GM18907 (cell line): Measurements from ENCODE around the gene POMC.
"Not testable (repeated sequence)": the region's sequence is repeated elsewhere in the genome, so short reads cannot be mapped to it uniquely, and the experiment has no call there.

Source experiments
- ATAC-seq: cut with Tn5 transposase; IDR thresholded peaks from one replicate; pipeline ENCODE4 v1.9.1; 2021; ENCODE audit warnings: mild to moderate bottlenecking, moderate library complexity; ENCODE audit not compliant: unreplicated experiment

POMC gene

DNA sequence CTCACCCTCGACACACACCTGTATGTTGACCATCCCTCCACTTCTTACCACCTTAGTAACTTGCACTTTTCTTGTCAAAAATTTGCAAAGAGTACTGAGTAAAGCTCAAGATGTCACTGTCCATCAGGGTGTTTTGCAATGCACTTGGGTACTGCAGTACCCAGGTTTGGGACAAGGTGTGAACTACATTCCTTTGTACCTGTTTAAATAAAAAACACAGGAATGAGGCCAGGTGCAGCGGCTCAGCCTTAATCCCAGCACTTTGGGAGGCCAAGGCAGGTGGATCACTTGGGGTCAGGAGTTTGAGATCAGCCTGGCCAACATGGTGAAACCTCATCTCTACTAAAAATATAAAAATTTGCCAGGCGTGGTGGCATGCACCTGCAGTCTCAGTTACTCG is 27.8 kb downstream of the POMC start:
- ATAC-seq, result not testable (repeated sequence)

DNA sequence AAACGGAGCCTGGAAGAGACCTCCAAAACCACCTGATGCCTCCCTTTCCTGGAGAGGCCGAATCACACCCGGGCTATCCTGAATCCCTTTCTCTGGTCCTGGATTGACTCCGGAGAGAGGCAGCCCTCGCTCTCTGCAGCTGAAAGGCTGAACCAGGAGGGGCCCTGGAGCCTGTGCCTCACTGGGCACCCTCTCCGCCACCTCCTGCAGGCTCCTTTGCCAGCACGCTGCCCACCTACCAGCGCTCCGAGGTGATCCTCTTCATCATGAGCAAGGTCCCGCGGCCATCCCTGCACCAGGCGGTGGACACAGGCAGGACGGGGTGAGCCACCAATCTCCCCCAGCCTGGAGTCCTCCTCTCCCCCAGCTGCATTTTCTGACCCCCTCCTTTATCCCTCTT is 35.7 kb downstream of the POMC start:
- ATAC-seq, result no peak

DNA sequence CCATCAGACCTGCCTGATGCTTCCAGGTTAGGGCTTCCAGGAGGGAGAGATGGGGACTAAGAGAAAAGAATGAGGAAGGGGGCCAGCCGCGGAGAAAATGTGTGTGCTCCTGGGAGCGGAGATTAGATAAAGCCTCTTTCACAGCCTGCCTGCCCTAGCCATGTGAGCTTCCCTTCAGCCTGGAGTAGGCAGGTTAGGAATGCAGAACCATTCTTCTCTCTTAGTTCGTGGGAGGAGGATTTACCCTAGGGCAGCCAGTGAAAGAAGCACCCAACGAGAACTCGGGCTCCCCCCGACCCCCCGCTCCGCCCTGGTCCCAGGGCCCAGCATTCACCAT is 36.1 kb downstream of the POMC start:
- ATAC-seq, result no peak

DNA sequence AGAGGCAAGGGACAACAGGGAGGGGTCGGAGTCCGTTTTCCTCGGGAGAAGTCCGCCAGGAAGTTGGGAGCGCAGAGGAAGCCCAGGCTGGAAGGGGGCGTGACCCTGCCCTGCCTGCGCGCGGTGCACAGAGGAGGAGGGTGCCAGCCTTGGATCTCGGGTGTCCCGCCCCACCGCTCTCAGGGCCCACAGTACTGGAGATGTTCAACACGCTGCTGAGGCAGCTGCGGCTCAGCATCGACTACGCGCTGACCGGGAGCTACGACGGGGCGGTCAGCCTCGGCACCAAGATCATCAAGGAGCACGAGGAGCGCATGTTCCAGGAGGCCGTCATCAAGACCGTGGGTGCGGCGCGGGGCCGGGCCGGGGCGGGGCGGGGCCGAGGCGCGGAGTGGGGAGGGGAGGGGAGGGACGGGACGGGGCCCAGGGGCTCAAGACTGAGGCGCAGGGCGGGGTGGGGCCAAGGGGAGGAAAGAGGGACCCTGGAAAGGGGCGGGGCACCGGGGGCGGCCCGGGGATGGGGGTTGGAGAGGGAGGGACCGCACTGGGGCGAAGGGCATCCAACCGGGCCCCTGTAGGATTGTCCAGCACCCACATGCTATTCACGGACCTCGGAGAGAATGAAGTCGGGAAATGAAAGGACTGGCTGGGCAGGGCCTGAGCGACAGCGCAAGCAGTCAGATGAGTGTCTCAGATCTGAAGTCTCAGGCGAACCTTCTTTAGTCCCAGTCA is 36.6 kb downstream of the POMC start:
- ATAC-seq, result no peak

DNA sequence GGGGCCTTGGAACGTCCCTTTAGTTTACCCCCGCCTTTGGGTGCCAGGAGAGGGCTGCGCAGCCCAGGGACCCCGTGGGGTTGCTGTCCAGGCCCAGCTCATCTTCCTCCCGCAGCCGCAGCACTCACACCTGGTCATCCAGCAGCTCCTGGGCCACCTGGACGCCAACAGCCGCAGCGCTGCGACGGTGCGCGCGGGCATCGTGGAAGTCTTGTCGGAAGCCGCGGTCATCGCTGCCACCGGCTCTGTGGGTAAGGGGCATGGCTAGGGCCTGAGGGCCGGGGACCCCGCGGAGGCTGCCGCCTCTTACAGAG is 37.2 kb downstream of the POMC start:
- ATAC-seq, result no peak

DNA sequence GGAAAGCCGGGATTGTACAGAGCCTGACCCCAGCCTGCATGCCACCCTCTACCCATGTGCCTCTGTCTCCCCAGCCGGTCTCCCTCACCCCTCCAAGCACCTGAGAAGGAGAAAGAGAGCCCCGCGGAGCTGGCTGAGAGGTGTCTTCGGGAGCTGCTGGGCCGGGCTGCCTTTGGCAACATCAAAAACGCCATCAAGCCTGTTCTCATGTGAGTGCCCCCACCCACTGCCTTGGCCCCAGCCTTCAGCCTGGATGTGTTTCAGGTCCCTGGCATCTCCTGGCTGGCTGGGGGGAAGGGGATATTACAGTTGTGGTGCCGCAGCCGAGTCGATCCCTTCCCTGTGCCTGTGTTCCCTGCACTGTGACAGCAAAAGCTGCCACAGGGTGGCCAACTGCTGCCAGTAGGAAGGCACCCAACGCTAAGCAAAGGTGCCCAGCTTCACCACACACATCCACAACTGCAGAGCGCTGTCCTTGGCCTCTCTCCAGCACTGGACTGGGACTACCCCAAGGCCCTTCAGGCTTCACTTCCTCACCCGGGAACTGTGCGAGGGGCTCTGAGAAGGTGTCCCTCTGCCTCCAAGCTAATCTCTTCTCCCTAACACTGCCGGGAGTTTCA is 38.4 kb downstream of the POMC start:
- ATAC-seq, result no peak

DNA sequence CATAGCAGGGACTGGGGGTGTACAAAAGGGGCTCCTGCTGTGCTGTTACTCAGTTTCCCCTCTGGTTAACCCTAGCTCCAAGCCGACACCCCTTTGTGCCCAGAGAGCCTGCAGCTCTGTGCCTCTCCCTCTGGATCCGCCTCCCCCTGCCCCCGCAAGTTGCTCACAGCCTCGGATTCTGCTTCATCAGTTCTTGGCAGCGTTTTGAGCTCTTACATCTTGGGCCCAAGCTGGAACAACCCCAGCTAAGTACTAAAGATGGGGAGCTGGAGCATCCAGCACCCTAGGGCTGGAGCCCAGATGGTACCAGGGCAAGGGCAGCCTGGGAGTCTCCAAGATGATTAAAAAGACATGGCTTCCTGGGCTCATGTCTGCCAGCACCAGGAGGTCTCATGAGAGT is 40.7 kb downstream of the POMC start:
- ATAC-seq, result no peak

DNA sequence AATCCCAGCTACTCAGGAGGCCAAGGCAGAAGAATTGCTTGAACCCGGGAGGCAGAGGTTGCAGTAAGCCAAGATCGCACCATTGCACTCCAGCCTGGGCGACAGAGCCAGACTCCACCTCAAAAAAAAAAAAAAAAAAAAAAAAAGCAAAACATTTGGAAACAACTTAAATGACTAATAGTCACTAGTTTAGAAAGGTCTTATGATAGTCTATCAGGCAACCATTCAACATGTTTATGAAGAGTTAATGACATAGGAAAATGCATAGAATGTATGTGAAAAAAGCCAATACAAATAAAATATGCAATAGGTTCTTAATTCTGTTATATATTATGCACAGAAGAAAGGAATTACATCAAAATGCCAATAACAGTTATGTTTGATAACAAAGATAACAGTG is 41.3 kb downstream of the POMC start:
- not testable (repeated sequence) for ATAC-seq

DNA sequence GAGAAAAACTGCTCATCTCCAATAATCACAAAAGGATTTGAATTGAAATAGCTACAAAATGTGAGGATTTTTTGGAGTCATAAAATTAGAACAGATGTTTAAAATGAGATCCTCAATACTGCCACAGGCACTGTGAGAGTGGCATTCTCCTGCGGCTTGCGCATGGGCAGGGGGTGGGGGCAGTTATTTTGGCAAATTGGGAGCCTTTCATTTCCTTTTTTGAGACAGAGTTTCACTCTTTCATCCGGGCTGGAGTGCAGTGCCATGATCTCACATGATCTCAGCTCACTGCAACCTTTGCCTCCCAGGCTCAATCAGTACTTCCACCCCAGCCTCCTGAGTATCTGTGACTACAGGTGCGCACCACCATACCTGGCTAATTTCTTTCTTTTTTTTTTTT is 42.4 kb downstream of the POMC start:
- ATAC-seq, result no peak

DNA sequence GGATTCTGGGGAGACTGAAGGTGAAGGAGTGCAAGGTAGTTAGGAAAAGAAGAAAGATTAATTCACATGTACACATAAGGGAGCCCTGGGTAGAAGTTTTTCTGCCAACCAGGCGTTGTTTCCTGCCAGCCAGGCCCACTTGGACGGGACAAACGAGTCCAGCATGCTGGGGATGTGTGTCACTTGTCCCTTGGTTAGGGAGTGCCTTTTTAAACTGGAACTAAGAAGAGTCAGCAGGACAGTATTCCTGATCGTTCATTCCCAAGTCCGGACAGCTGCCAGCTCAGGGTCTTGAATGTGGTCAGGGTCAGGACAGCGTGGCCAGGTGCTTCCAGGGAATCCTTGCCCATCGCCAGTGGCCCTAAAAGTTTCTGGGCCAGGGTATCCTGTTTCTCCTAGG is 43.2 kb downstream of the POMC start:
- ATAC-seq, result no peak

DNA sequence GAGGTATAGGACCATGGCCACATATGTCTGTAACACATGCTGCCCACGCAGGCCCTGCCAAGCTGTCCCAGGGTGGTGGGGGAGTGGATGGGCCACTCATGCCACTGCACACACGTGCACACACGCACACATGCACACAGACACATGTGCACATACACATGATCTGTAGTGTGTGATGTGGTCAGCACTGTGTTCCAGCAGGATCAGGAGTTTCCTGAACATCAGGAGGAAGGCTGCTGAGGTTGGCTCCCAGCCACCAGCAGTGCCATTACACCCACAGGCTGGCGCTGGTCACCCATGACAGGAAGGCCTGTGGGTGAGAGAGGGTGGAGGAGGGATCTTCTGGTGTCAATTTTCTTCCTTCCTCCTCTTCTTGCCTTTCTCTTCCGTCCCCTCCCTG is 44.7 kb downstream of the POMC start:
- ATAC-seq, result no peak

DNA sequence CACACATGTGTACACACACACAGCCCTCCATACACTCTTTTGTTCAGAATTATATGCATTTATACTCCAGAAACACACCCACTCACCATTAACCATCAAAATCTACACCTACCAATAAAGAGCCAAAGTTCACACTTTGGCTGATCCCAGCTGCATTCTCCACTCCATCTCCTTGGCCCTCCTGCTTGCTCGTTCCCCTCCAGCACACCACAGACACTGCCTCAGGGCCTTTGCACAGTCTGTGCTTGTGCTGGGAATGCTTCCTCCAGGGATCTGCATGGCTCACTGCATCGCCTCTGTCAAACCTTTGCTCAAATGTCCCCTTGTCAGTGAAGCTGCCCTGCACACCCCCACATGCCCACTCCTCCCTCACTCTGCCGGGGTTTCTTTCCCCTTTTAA is 46.0 kb downstream of the POMC start:
- no peak for ATAC-seq

DNA sequence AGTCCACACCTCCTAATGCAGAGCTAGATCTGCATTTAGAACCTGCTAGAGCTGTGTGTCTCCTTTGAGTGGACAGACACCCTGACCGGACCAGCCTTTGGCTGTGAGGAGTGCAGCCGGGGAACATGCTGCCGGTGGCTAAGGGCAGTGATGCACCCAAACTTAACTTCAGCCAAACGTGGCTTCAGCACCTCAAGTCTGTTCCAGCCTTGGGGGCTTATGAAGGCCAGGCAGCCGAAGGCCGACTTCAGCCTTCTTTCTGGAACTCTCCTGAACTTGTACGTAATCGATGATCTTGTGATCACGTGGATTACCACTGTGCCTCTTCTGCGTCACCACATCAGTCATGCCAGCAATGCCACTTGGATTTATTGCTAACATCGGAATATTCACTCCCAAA is 49.1 kb downstream of the POMC start:
- ATAC-seq, result no peak

DNA sequence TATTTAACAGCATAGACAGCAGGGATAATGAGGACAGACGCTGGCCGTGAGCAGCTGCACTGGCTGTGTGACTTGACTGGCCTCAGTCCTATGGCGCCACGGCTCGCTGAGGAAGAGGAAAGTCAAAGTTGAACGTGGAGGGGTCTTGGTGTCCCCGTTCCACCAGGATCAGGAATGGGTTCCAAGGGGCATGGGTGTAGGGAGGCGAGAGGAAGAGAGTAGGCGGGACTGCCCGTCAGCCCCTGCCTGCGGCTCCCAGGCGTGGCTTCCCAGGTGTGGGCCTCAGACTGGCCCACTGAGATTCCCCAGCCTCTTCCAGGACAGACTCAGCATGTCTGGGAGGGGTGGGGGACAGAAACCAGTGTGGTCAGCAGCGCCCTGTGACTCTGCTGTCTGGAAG is 51.4 kb downstream of the POMC start:
- ATAC-seq, result no peak

DNA sequence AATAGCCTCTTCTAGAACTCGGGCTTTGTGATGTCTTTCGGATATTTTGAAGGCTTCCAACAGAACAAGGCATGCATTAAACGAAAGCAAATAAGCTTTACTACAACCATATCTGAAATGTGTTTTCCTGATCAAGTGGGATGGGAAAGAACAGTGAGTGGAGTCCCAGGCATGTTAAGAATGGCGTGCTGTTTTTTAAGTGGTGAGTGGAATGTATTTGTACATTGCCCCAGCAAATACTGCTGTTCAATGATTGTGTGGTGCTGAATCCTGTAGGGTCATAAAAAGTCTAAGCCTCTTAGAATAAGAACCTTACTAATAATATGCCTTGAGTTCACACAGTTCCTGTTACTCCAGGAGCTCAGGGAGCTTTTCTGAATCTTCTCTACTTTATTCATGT is 52.5 kb downstream of the POMC start:
- no peak for ATAC-seq

DNA sequence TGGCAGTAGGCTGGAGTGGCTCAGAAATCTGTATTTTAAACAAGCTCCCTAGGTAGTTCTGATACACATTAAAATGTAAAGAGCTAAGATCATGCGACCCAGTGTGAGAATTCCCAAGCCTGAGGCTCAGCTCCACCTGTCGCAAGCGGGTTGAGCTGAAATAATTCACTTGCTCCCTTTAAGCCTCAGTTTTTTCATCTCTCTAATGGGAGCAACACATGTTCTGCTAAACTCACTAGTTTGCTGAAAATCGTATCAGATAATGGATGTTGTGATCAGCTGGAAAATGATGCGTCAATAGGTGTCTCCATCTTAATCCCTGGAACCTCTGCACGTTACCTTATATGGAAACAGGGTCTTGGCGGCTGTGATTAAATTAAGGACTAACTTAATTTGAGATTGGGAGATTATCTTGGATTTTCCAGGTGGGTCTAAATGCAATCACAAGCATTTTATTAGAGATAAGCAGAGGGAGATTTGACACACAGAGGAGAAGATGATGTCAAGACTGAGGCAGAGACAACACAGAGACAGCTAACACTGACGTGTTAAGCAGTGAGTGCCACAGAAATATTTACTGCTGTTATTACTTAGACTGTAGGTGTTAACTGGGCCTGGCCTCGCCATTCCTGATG is 53.0 kb downstream of the POMC start:
- no peak for ATAC-seq

DNA sequence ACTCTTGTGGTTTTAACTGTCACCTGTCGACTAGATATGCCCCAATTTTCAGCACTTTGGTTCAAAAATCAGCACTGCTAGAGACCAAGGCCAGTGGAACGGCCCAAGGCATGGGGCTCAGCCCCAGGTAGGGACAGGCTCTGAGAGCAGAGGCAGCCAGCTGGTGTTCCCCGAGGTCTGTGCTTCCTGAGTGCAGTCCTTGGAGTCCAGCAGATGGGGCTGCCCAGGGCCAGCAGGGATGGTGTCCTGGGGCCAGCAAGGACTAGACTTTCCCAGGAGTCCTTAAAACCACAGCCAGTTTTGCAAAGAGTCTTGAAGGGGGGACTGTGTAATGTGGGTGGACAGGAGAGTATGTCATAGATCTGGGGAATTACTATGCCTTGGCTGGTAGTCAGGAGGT is 56.3 kb downstream of the POMC start:
- ATAC-seq, result no peak
